ENCODE measurements around the gene KAT2B.

The KAT2B gene

GRCh38 chr3:20066850-20067617, 26.8 kb downstream of the KAT2B start:
- DNase-seq = no peak

GRCh38 chr3:20068512-20069177, 28.4 kb downstream of the KAT2B start:
- no peak for DNase-seq

- no peak for DNase-seq
Observed at GRCh38 chr3:20069178-20069532, 28.9 kb downstream of the KAT2B start.

GRCh38 chr3:20071175-20071574, 30.9 kb downstream of the KAT2B start:
- no peak for DNase-seq

GRCh38 chr3:20072422-20072821, 32.2 kb downstream of the KAT2B start:
- DNase-seq = no peak

GRCh38 chr3:20073068-20073467, 32.8 kb downstream of the KAT2B start:
- DNase-seq = no peak

GRCh38 chr3:20073683-20074082, 33.4 kb downstream of the KAT2B start:
- DNase-seq = no peak

GRCh38 chr3:20074226-20075063, 34.2 kb downstream of the KAT2B start:
- DNase-seq = no peak

GRCh38 chr3:20075197-20075596, 35.0 kb downstream of the KAT2B start:
- DNase-seq = no peak

- no peak for DNase-seq
Observed at GRCh38 chr3:20076296-20076997, 36.2 kb downstream of the KAT2B start.

GRCh38 chr3:20077068-20077467, 36.8 kb downstream of the KAT2B start:
- no peak for DNase-seq

GRCh38 chr3:20078194-20078714, 38.0 kb downstream of the KAT2B start:
- DNase-seq = no peak

GRCh38 chr3:20079621-20080020, 39.4 kb downstream of the KAT2B start:
- no peak for DNase-seq

GRCh38 chr3:20080956-20081554, 40.8 kb downstream of the KAT2B start:
- no peak for DNase-seq

- no peak for DNase-seq
Observed at GRCh38 chr3:20083253-20083652, 43.0 kb downstream of the KAT2B start.

- DNase-seq = no peak
Observed at GRCh38 chr3:20083953-20084352, 43.7 kb downstream of the KAT2B start.

- DNase-seq = no peak
Observed at GRCh38 chr3:20091331-20092047, 51.2 kb downstream of the KAT2B start.

GRCh38 chr3:20095470-20095869, 55.2 kb downstream of the KAT2B start:
- no peak for DNase-seq

GRCh38 chr3:20096135-20096685, 56.0 kb downstream of the KAT2B start:
- no peak for DNase-seq

- no peak for DNase-seq
Observed at GRCh38 chr3:20097015-20097414, 56.8 kb downstream of the KAT2B start.

- DNase-seq = no peak
Observed at GRCh38 chr3:20099060-20099459, 58.8 kb downstream of the KAT2B start.
